ENCODE results near the gene NELFB. TPM values are rescaled to one million over a fixed set of nuclear protein-coding genes. Genes with fewer than 3 reads are reported as not detected.

NELFB gene
- total RNA-seq, 2 experiments from 2014 or later = 62.6 to 74.8 TPM

GRCh38 chr9:137304383-137305059 lies 49.4 kb downstream of the NELFB start:
- peaks cover 45% of the 10 kb centered on the region for H3K4me1 ChIP-seq (ENCODE audit: insufficient read depth, low read length, poor library complexity, severe bottlenecking)

GRCh38 chr9:137305060-137305797 lies 50.1 kb downstream of the NELFB start:
- Histone ChIP-seq H3K36me3 (ENCODE audit: insufficient read depth, low read length) (no peaks in the 10 kb centered on the region), H3K9me2 (ENCODE audit: insufficient read depth, low read length) (no peaks in the 10 kb centered on the region), H3K4me2 (ENCODE audit: low read length) (no peak overlapping the region), H3K4me1 (ENCODE audit: insufficient read depth, low read length, poor library complexity, severe bottlenecking) (peaks cover 38% of the 10 kb centered on the region), H3K79me2 (ENCODE audit: insufficient read depth, low read depth, low read length) (no peaks in the 10 kb centered on the region), H3K4me3 (ENCODE audit: low read depth, low read length, poor library complexity, severe bottlenecking) (no peak overlapping the region), H3K27ac (ENCODE audit: low read depth, low read length, poor library complexity, severe bottlenecking) (no peak overlapping the region), H2AFZ (ENCODE audit: low read length) (no peak overlapping the region), H3K9me3 (ENCODE audit: low read length) (no peaks in the 10 kb centered on the region), H4K20me1 (ENCODE audit: insufficient read depth, low read length) (no peaks in the 10 kb centered on the region)
- intact Hi-C loops (cut with micrococcal nuclease; ENCODE audit: unreplicated experiment) = no loop called here
- peak; percentile 51 for DNase-seq (ENCODE audit: low spot score)
- POLR2A ChIA-PET = interaction anchor here (0.7 kb wide), 1 partner anchor 215 kb away, joined by 3 read pairs; no protein-coding TSS in a partner anchor
- CTCF ChIA-PET (ENCODE audit: unreplicated experiment) = no interaction called here
- no TSS peak for BruUV-seq (replicated peaks)
- TF ChIP-seq EZH2phosphoT487 (IDR thresholded peaks at IDR 0.05; ENCODE audit: borderline replicate concordance, low read depth, low read length) (no peak), CTCF (conservative IDR thresholded peaks at IDR 0.05; ENCODE audit: low read length) (0 out of 2 replicates have a peak, but pooled peaks have one; percentile 19)

More at GRCh38 chr9:137304383-137305059, 49.4 kb downstream of the NELFB start:
- BruUV-seq (replicated peaks) = no TSS peak
- CTCF ChIA-PET (ENCODE audit: unreplicated experiment) = no interaction called here
- no peak overlapping the region for H3K4me3 ChIP-seq (ENCODE audit: low read depth, low read length, poor library complexity, severe bottlenecking)
- intact Hi-C loops (cut with micrococcal nuclease; ENCODE audit: unreplicated experiment) = loop anchor here (5.0 kb wide), 1 partner anchor 143 kb away; no protein-coding TSS in a partner anchor
- H3K9me3 ChIP-seq (ENCODE audit: low read length) = no peaks in the 10 kb centered on the region
- no peaks in the 10 kb centered on the region for H3K36me3 ChIP-seq (ENCODE audit: insufficient read depth, low read length)
- no peaks in the 10 kb centered on the region for H3K79me2 ChIP-seq (ENCODE audit: insufficient read depth, low read depth, low read length)
- no peaks in the 10 kb centered on the region for H4K20me1 ChIP-seq (ENCODE audit: insufficient read depth, low read length)
- no peak for DNase-seq (ENCODE audit: low spot score)
- no peak overlapping the region for H3K4me2 ChIP-seq (ENCODE audit: low read length)
- no peak overlapping the region for H3K27ac ChIP-seq (ENCODE audit: low read depth, low read length, poor library complexity, severe bottlenecking)
- POLR2A ChIA-PET = interaction anchor here (0.7 kb wide), 1 partner anchor 216 kb away, joined by 3 read pairs; no protein-coding TSS in a partner anchor
- no peaks in the 10 kb centered on the region for H3K9me2 ChIP-seq (ENCODE audit: insufficient read depth, low read length)
- peak; percentile 26; the same call in 1 of the 2 replicates for TF ChIP-seq CTCF (conservative IDR thresholded peaks at IDR 0.05; ENCODE audit: low read length)
- no peak for TF ChIP-seq EZH2phosphoT487 (IDR thresholded peaks at IDR 0.05; ENCODE audit: borderline replicate concordance, low read depth, low read length)
- H2AFZ ChIP-seq (ENCODE audit: low read length) = no peak overlapping the region

- H3K9me2 ChIP-seq (ENCODE audit: insufficient read depth, low read length) = no peaks in the 10 kb centered on the region
- no peak for DNase-seq (ENCODE audit: low spot score)
- H3K36me3 ChIP-seq (ENCODE audit: insufficient read depth, low read length) = no peaks in the 10 kb centered on the region
- TF ChIP-seq CTCF (conservative IDR thresholded peaks at IDR 0.05; ENCODE audit: low read length) = no peak
- TF ChIP-seq EZH2phosphoT487 (IDR thresholded peaks at IDR 0.05; ENCODE audit: borderline replicate concordance, low read depth, low read length) = no peak
- no TSS peak for BruUV-seq (replicated peaks)
- no peaks in the 10 kb centered on the region for H3K79me2 ChIP-seq (ENCODE audit: insufficient read depth, low read depth, low read length)
- no peaks in the 10 kb centered on the region for H4K20me1 ChIP-seq (ENCODE audit: insufficient read depth, low read length)
- POLR2A ChIA-PET = no interaction called here
- H3K4me2 ChIP-seq (ENCODE audit: low read length) = no peak overlapping the region
- H2AFZ ChIP-seq (ENCODE audit: low read length) = no peak overlapping the region
- no peak overlapping the region for H3K4me3 ChIP-seq (ENCODE audit: low read depth, low read length, poor library complexity, severe bottlenecking)
- H3K27ac ChIP-seq (ENCODE audit: low read depth, low read length, poor library complexity, severe bottlenecking) = no peak overlapping the region
- intact Hi-C loops (cut with micrococcal nuclease; ENCODE audit: unreplicated experiment) = no loop called here
- peaks cover 33% of the 10 kb centered on the region for H3K4me1 ChIP-seq (ENCODE audit: insufficient read depth, low read length, poor library complexity, severe bottlenecking)
- CTCF ChIA-PET (ENCODE audit: unreplicated experiment) = no interaction called here
- no peaks in the 10 kb centered on the region for H3K9me3 ChIP-seq (ENCODE audit: low read length)
Measured at GRCh38 chr9:137305798-137306065, 50.6 kb downstream of the NELFB start.
